Measurements from ENCODE around the gene ASPSCR1. TPM values are rescaled to one million over a fixed set of nuclear protein-coding genes. Genes with fewer than 3 reads are reported as not detected.

The ASPSCR1 gene
- polyA plus RNA-seq, 1 experiment, result 15.4 TPM

GRCh38 chr17:82028966-82029365, 51.5 kb downstream of the ASPSCR1 start:
- Histone ChIP-seq H3K36me3 (ENCODE audit: control insufficient read depth, insufficient read depth, low read length) (peaks cover 4% of the 10 kb centered on the region), H3K4me3 (ENCODE audit: low read depth, low read length) (no peak overlapping the region), H3K27me3 (ENCODE audit: control insufficient read depth, insufficient read depth, low read length) (no peaks in the 10 kb centered on the region)
- no peak for TF ChIP-seq CTCF (IDR thresholded peaks at IDR 0.05; ENCODE audit: insufficient read depth, low read depth, low read length)
- CTCF ChIA-PET, result interaction anchor here (0.6 to 4.8 kb wide), 8 partner anchors 8 to 133 kb away, joined by 3 to 101 read pairs (median 10); partner anchors contain the start of genes CENPX, DCXR and NOTUM
- POLR2A ChIA-PET, result no interaction called here
- no peak for DNase-seq (ENCODE audit: low read depth)

- no peak for TF ChIP-seq CTCF (IDR thresholded peaks at IDR 0.05; ENCODE audit: insufficient read depth, low read depth, low read length)
- no peak overlapping the region for H3K4me3 ChIP-seq (ENCODE audit: low read depth, low read length)
- peaks cover 4% of the 10 kb centered on the region for H3K36me3 ChIP-seq (ENCODE audit: control insufficient read depth, insufficient read depth, low read length)
- POLR2A ChIA-PET, result no interaction called here
- no peaks in the 10 kb centered on the region for H3K27me3 ChIP-seq (ENCODE audit: control insufficient read depth, insufficient read depth, low read length)
- CTCF ChIA-PET, result interaction anchor here (0.6 to 4.8 kb wide), 13 partner anchors 8 to 213 kb away, joined by 3 to 101 read pairs (median 7); partner anchors contain the start of genes CENPX, DCXR, GPS1 and NOTUM
- DNase-seq (ENCODE audit: low read depth), result no peak
Measured at GRCh38 chr17:82029391-82029790, 52.0 kb downstream of the ASPSCR1 start.

GRCh38 chr17:82029990-82030469, 52.6 kb downstream of the ASPSCR1 start:
- CTCF ChIA-PET, result interaction anchor here (0.5 to 4.8 kb wide), 37 partner anchors 9 to 387 kb away, joined by 3 to 101 read pairs (median 6); partner anchors contain the start of genes CENPX, GPS1, NOTUM and RFNG
- Histone ChIP-seq H3K4me3 (ENCODE audit: low read depth, low read length) (no peak overlapping the region), H3K27me3 (ENCODE audit: control insufficient read depth, insufficient read depth, low read length) (no peaks in the 10 kb centered on the region), H3K36me3 (ENCODE audit: control insufficient read depth, insufficient read depth, low read length) (peaks cover 4% of the 10 kb centered on the region)
- TF ChIP-seq CTCF (IDR thresholded peaks at IDR 0.05; ENCODE audit: insufficient read depth, low read depth, low read length), result no peak
- POLR2A ChIA-PET, result interaction anchor here (0.6 to 0.9 kb wide), 2 partner anchors 135 to 199 kb away, joined by 4 read pairs; partner anchors contain the start of gene SLC16A3
- no peak for DNase-seq (ENCODE audit: low read depth)

GRCh38 chr17:82030470-82031302, 53.3 kb downstream of the ASPSCR1 start:
- peak overlapping the region; percentile 47 for H3K4me3 ChIP-seq (ENCODE audit: low read depth, low read length)
- no peak for DNase-seq (ENCODE audit: low read depth)
- ChIA-PET CTCF (interaction anchor here (0.6 to 4.8 kb wide), 50 partner anchors 8 to 522 kb away, joined by 3 to 101 read pairs (median 4); partner anchors contain the start of genes CENPX, GPS1, NOTUM and RFNG), POLR2A (interaction anchor here (0.6 to 0.9 kb wide), 2 partner anchors 135 to 199 kb away, joined by 4 read pairs; partner anchors contain the start of gene SLC16A3)
- TF ChIP-seq CTCF (IDR thresholded peaks at IDR 0.05; ENCODE audit: insufficient read depth, low read depth, low read length), result peak; percentile 91
- H3K36me3 ChIP-seq (ENCODE audit: control insufficient read depth, insufficient read depth, low read length), result peaks cover 4% of the 10 kb centered on the region
- H3K27me3 ChIP-seq (ENCODE audit: control insufficient read depth, insufficient read depth, low read length), result no peaks in the 10 kb centered on the region

GRCh38 chr17:82031303-82031884, 54.0 kb downstream of the ASPSCR1 start, which contains the start of gene RAC3:
TSS of gene RAC3 (plus strand) at chr17:82031678. CDS start at chr17:82031762, 84 bp downstream.
- no peaks in the 10 kb centered on the region for H3K27me3 ChIP-seq (ENCODE audit: control insufficient read depth, insufficient read depth, low read length)
- peak within 1 kb of the TSS; percentile 47 for H3K4me3 ChIP-seq (ENCODE audit: low read depth, low read length)
- DNase-seq (ENCODE audit: low read depth), result no peak
- CTCF ChIA-PET, result interaction anchor here (0.6 to 4.8 kb wide), 13 partner anchors 11 to 313 kb away, joined by 3 to 101 read pairs (median 6); partner anchors contain the start of genes CENPX, GPS1, NOTUM and RFNG
- POLR2A ChIA-PET, result no interaction called here
- TF ChIP-seq CTCF (IDR thresholded peaks at IDR 0.05; ENCODE audit: insufficient read depth, low read depth, low read length), result no peak
- peaks cover 4% of the 10 kb centered on the region for H3K36me3 ChIP-seq (ENCODE audit: control insufficient read depth, insufficient read depth, low read length)
